HCT116 (cell line): ENCODE results near the gene TOM1. TPM values are rescaled to one million over a fixed set of nuclear protein-coding genes. Genes with fewer than 3 reads are reported as not detected.

Experiments used
- ATAC-seq: fragments of 200-7000 bp; cut with Tn5 transposase; 2 replicates; pipeline ENCODE4 v1.9.1; 2020; ENCODE audit warnings: mild to moderate bottlenecking, moderate library complexity
- BruUV-seq: library from RNA; stranded (reverse); fragments of 400-500 nt; replicated peaks from 2 replicates; lab custom pipeline; 2021; lab: Mats Ljungman, UMichigan
- CTCF ChIA-PET: fragments of 300-600 bp; sonication (Branson Sonifier 250); formaldehyde crosslinking; loops from one replicate; lab custom pipeline; 2021; ENCODE audit warnings: antibody characterized with exemption; lab: Charles Lee
- POLR2A ChIA-PET: fragments of 300-600, 350-600 bp; sonication (Branson Sonifier 250); formaldehyde crosslinking; loops from one replicate; lab custom pipeline; 2021; ENCODE audit warnings: antibody characterized with exemption; lab: Charles Lee
- RAD21 ChIA-PET, 2 experiments: fragments of 300-600 bp; sonication (Branson Sonifier 250); formaldehyde crosslinking; loops; one replicate each; lab custom pipeline; 2023; ENCODE audit warnings: low total read pairs in 2 of 2; ENCODE audit not compliant: uncharacterized antibody in 2 of 2, unreplicated experiment in 2 of 2, low non-redundant PET in 1 of 2; lab: Charles Lee
- DNase-seq: peaks from one replicate; pipeline ENCODE4 v3.0.0-alpha.2; 2010; ENCODE audit warnings: low read depth, low spot score
- H2AFZ ChIP-seq: fragments of 200-600 bp; shearing (Covaris generic), sonication (generic); 2 replicates; pipeline ENCODE4 v1.6.1; 2017; ENCODE audit warnings: low read depth, mixed run types, mixed read lengths, antibody characterized with exemption, low read length; ENCODE audit not compliant: poor library complexity, severe bottlenecking
- H3K27ac ChIP-seq: 2 replicates; pipeline ENCODE4 v1.5.1; 2012; ENCODE audit warnings: low read depth, low read length
- H3K27me3 ChIP-seq: fragments of 200-600 bp; sonication (generic); 2 replicates; pipeline ENCODE4 v1.6.1; 2016; ENCODE audit warnings: mixed run types, low read length, mixed read lengths; ENCODE audit not compliant: insufficient read depth
- H3K36me3 ChIP-seq, 2 experiments: fragments of 200-500 bp in 1 of 2; fragments of 200-600 bp in 1 of 2; sonication (Bioruptor generic) in 1 of 2; sonication (generic) in 1 of 2; 2 replicates each; pipeline versions ENCODE4 v1.5.1 to v1.6.1; 2014 to 2016; ENCODE audit warnings: low read length in 2 of 2, inconsistent platforms in 1 of 2, mixed read lengths in 1 of 2, mixed run types in 1 of 2; ENCODE audit not compliant: insufficient read depth in 2 of 2, control insufficient read depth in 1 of 2
- H3K4me1 ChIP-seq, 2 experiments: fragments of 200-600 bp in 1 of 2; sonication (generic) in 1 of 2; 2 replicates each; pipeline versions ENCODE4 v1.5.1 to v1.6.1; 2012 to 2017; ENCODE audit warnings: low read length in 2 of 2, inconsistent platforms in 1 of 2, mild to moderate bottlenecking in 1 of 2, mixed read lengths in 1 of 2, mixed run types in 1 of 2, moderate library complexity in 1 of 2; ENCODE audit not compliant: insufficient read depth in 2 of 2, control insufficient read depth in 1 of 2
- H3K4me2 ChIP-seq: fragments of 200-600 bp; sonication (generic); 2 replicates; pipeline ENCODE4 v1.6.1; 2017; ENCODE audit warnings: mixed run types, low read length, mixed read lengths
- H3K4me3 ChIP-seq, 2 experiments: fragments of 200-600 bp in 1 of 2; sonication (generic) in 1 of 2; replicated peaks in 1 of 2; 2 replicates each; pipeline ENCODE4 v1.5.1; 2011 to 2016; ENCODE audit warnings: low read length in 2 of 2, control low read depth in 1 of 2, low read depth in 1 of 2, mild to moderate bottlenecking in 1 of 2, mixed read lengths in 1 of 2, mixed run types in 1 of 2
- H3K79me2 ChIP-seq: fragments of 200-600 bp; sonication (generic); 2 replicates; pipeline ENCODE4 v1.6.1; 2017; ENCODE audit warnings: mild to moderate bottlenecking, mixed run types, low read length, moderate library complexity, mixed read lengths; ENCODE audit not compliant: insufficient read depth
- H3K9ac ChIP-seq: fragments of 200-600 bp; sonication (generic); 2 replicates; pipeline ENCODE4 v1.6.1; 2016; ENCODE audit warnings: low read length, mixed read lengths
- H3K9me2 ChIP-seq: fragments of 200-600 bp; sonication (generic), shearing (Covaris generic); 2 replicates; pipeline ENCODE4 v1.6.1; 2017; ENCODE audit warnings: mixed run types, mild to moderate bottlenecking, moderate library complexity; ENCODE audit not compliant: insufficient read depth
- H3K9me3 ChIP-seq, 2 experiments: fragments of 200-500 bp in 1 of 2; fragments of 200-600 bp in 1 of 2; sonication (Bioruptor generic) in 1 of 2; sonication (generic) in 1 of 2; 2 replicates each; pipeline ENCODE4 v1.6.1; 2014 to 2017; ENCODE audit warnings: low read length in 2 of 2, mixed read lengths in 2 of 2, inconsistent platforms in 1 of 2, low read depth in 1 of 2, mild to moderate bottlenecking in 1 of 2, mixed run types in 1 of 2, moderate library complexity in 1 of 2; ENCODE audit not compliant: control insufficient read depth in 1 of 2, insufficient read depth in 1 of 2
- H4K20me1 ChIP-seq: fragments of 200-600 bp; sonication (generic), shearing (Covaris generic); 2 replicates; pipeline ENCODE4 v1.6.1; 2017; ENCODE audit warnings: mixed run types, mild to moderate bottlenecking, moderate library complexity; ENCODE audit not compliant: insufficient read depth
- EGR1 ChIP-seq: IDR thresholded peaks from 2 replicates; pipeline ENCODE4 v1.6.1; 2012; ENCODE audit warnings: low read depth
- POLR2A ChIP-seq: IDR thresholded peaks from 2 replicates; pipeline ENCODE4 v1.7.0; 2011; ENCODE audit warnings: borderline replicate concordance; ENCODE audit not compliant: insufficient read depth, insufficient read length; ENCODE audit errors: extremely low read depth
- POLR2AphosphoS5 ChIP-seq: IDR thresholded peaks from 2 replicates; pipeline ENCODE4 v1.6.1; 2011; ENCODE audit warnings: mild to moderate bottlenecking, low read depth, low read length, moderate library complexity
- RAD21 ChIP-seq: IDR thresholded peaks from 2 replicates; pipeline ENCODE4 v1.6.1; 2012; ENCODE audit warnings: low read depth, mild to moderate bottlenecking
- intact Hi-C: fragments of 100-400 bp; cut with micrococcal nuclease; formaldehyde crosslinking; loops from 2 replicates; pipeline ENCODE4 v1.10.0; 2022
- total RNA-seq: library from RNA; stranded (reverse); gene quantifications from one replicate; pipeline ENCODE4 v1.2.1, GENCODE V29; 2021; ENCODE audit not compliant: unreplicated experiment
- TF ChIP-seq, protein P1 (sequence below): IDR thresholded peaks from 2 replicates; pipeline ENCODE4 v1.6.1; 2012
- TF ChIP-seq, protein P2 (sequence below), 3 experiments: fragments of 200-600 bp in 1 of 3; sonication (generic) in 1 of 3; IDR thresholded peaks in 2 of 3; conservative IDR thresholded peaks in 1 of 3; 2 replicates each; pipeline ENCODE4 v1.5.1; 2012 to 2017; ENCODE audit warnings: low read depth in 2 of 3, low read length in 2 of 3, antibody characterized with exemption in 1 of 3, borderline replicate concordance in 1 of 3, control low read depth in 1 of 3, mild to moderate bottlenecking in 1 of 3, mixed read lengths in 1 of 3, mixed run types in 1 of 3, moderate library complexity in 1 of 3; ENCODE audit not compliant: insufficient read depth in 1 of 3

The TOM1 gene
- total RNA-seq, 1 experiment from 2014 or later, result 18.0 TPM

DNA sequence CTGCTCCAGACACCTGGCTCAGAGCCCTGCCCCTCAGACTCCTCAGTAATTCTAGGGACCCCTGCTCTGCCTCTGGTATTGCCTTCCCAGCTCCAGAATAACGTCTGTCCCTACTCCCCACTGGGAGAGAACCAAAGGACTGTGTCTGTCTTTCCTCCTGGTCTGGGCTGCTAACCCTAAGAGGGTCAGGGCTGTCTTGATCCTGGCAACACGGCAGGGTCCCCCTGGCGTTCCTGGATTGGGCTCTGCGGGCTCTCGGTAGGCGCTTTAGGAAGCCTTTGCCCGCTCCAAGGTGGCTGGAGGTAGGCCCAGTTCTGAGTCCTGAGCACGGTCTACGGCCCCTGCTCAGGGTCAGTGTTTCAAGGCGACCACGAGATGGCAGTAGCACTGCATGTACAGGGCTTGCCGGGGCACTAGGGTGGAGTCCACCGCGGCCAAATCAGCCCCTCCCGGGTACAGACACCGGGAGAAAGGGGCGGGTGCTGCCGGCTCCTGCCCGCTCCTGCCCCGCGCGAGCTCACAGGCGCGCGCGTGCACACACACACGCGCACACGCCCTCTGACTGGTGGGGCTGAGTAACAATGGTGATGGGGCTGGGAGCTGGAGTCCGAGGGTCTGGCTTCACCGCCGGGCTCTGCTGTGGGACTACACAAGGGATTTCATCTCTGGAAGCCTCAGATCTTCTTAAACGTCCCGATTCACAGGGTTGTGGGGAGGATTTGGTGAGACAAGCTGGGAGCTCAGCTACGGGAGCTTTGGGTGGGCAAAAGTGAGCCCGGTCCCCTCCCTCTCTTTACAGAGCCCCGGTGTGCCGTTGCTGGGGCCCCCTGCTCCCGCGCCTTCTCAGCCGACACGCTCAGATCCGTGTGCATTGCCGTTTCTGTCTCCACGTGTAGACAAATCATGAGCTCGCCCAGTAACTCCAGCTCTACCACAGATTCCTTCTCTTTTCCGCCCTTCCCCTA, 51.1 kb downstream of the TOM1 start:
- peak overlapping the region; percentile 34; the same call in 1 of the 2 replicates for H3K27ac ChIP-seq
- intact Hi-C loops, result loop anchor here (1.0 to 10.0 kb wide), 5 partner anchors 126 to 773 kb away; no protein-coding TSS in a partner anchor
- H3K4me2 ChIP-seq, result peak overlapping the region; percentile 72
- H3K9ac ChIP-seq, result peak overlapping the region; percentile 48
- ChIA-PET RAD21 (interaction anchor here (0.6 to 1.5 kb wide), 6 partner anchors 9 to 410 kb away, joined by 3 to 7 read pairs (median 3); no protein-coding TSS in a partner anchor), CTCF (interaction anchor here (0.7 to 1.8 kb wide), 8 partner anchors 16 to 773 kb away, joined by 3 to 8 read pairs (median 4); no protein-coding TSS in a partner anchor), POLR2A (no interaction called here)
- H3K4me1 ChIP-seq, result peaks cover 2 to 27% of the 10 kb centered on the region in 2 experiments; a peak in 3 of 4 replicates
- peak overlapping the region; percentile 20 to 47; a peak in 3 of 4 replicates for H3K4me3 ChIP-seq
- no peaks in the 10 kb centered on the region for H3K9me3 ChIP-seq
- no peaks in the 10 kb centered on the region for H4K20me1 ChIP-seq
- DNase-seq (peak; percentile 81), ATAC-seq (peak; percentile 99)
- TF ChIP-seq RAD21 (peak; percentile 97), EGR1 (no peak), POLR2AphosphoS5 (peak; percentile 47; the same call in 1 of the 2 replicates), POLR2A (peak; percentile 28)
- TF ChIP-seq, protein P1, sequence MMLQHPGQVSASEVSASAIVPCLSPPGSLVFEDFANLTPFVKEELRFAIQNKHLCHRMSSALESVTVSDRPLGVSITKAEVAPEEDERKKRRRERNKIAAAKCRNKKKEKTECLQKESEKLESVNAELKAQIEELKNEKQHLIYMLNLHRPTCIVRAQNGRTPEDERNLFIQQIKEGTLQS, result no peak
- TF ChIP-seq, protein P2, sequence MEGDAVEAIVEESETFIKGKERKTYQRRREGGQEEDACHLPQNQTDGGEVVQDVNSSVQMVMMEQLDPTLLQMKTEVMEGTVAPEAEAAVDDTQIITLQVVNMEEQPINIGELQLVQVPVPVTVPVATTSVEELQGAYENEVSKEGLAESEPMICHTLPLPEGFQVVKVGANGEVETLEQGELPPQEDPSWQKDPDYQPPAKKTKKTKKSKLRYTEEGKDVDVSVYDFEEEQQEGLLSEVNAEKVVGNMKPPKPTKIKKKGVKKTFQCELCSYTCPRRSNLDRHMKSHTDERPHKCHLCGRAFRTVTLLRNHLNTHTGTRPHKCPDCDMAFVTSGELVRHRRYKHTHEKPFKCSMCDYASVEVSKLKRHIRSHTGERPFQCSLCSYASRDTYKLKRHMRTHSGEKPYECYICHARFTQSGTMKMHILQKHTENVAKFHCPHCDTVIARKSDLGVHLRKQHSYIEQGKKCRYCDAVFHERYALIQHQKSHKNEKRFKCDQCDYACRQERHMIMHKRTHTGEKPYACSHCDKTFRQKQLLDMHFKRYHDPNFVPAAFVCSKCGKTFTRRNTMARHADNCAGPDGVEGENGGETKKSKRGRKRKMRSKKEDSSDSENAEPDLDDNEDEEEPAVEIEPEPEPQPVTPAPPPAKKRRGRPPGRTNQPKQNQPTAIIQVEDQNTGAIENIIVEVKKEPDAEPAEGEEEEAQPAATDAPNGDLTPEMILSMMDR (IDR thresholded peaks at IDR 0.05 in 2 of 3, conservative IDR thresholded peaks at IDR 0.05 in 1 of 3; ENCODE audit: borderline replicate concordance in 1 of 3, insufficient read depth in 1 of 3, low read depth in 2 of 3, low read length in 2 of 3), result peak; percentile 54 to 75 (median 70)
- no TSS peak for BruUV-seq
- H3K9me2 ChIP-seq, result no peaks in the 10 kb centered on the region
- H3K36me3 ChIP-seq, result no peaks in the 10 kb centered on the region
- peak overlapping the region; percentile 54 for H2AFZ ChIP-seq
- H3K79me2 ChIP-seq, result no peaks in the 10 kb centered on the region
- no peaks in the 10 kb centered on the region for H3K27me3 ChIP-seq
